Measurements from ENCODE around the gene C1QTNF9. TPM values are rescaled to one million over a fixed set of nuclear protein-coding genes. Genes with fewer than 3 reads are reported as not detected.

C1QTNF9 gene
- total RNA-seq, 1 donor from 2014 or later = not detected

DNA sequence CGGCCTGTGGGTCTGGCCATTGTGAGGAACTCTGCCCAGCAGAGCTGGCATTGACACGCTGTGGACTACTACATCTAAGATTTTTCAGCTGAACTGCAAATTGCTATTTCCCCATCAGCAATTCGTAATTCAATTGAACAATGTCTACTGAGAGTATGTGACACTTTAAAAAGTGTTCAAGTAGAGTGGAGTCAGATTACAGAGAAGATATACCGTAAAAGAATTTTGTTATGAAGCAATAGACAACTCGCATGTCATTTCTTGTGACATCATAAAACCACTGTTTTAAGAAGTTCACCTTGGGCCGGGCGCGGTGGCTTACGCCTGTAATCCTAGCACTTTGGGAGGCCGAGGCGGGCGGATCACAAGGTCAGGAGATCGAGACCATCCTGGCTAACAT lies 32.5 kb upstream of the C1QTNF9 start:
- no peaks in the 10 kb centered on the region for H3K36me3 ChIP-seq
- H3K4me1 ChIP-seq = peaks cover 11% of the 10 kb centered on the region
- H3K27ac ChIP-seq = no peak overlapping the region

DNA sequence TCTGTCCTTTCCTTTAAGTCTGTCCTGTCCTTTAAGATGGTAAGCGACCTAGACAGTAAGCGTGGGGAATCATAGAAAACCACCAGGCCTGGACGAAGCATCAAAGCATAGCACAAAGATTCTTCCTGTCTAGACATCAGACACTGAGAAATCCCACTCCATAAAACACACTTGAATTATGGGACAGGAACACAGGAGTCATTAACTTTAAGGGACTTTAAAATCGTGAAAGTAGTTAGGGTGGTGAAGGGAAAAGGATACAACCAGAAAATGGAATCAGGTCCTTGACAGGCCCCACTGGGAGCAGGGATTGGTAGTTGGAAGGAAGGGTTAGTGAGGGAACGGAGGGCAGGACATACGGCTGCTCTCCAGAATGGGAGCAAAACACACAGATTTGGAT lies 31.6 kb upstream of the C1QTNF9 start:
- DNase-seq (ENCODE audit: extremely low spot score in 2 of 2) = no peak
- H3K27ac ChIP-seq = no peak overlapping the region
- TF ChIP-seq POLR2A (IDR thresholded peaks at IDR 0.05) (no peak), POLR2AphosphoS5 (IDR thresholded peaks at IDR 0.05; ENCODE audit: insufficient read depth in 1 of 2, low read depth in 1 of 2) (no peak)
- no peak overlapping the region for H3K4me3 ChIP-seq
- intact Hi-C loops (cut with DNase I) = no loop called here
- peaks cover 2% of the 10 kb centered on the region for H3K4me1 ChIP-seq
- H3K9me3 ChIP-seq = no peaks in the 10 kb centered on the region
- no peaks in the 10 kb centered on the region for H3K36me3 ChIP-seq
- H3K27me3 ChIP-seq = no peaks in the 10 kb centered on the region

More for the DNA sequence above, 32.5 kb upstream of the C1QTNF9 start:
- no peaks in the 10 kb centered on the region for H3K27me3 ChIP-seq
- intact Hi-C loops (cut with DNase I) = no loop called here
- no peak for TF ChIP-seq POLR2AphosphoS5 (IDR thresholded peaks at IDR 0.05; ENCODE audit: insufficient read depth in 1 of 2, low read depth in 1 of 2)
- no peak for TF ChIP-seq CTCF (IDR thresholded peaks at IDR 0.05)
- no peak for TF ChIP-seq POLR2A (IDR thresholded peaks at IDR 0.05)
- H3K4me3 ChIP-seq = no peak overlapping the region
- no peaks in the 10 kb centered on the region for H3K9me3 ChIP-seq
- DNase-seq (ENCODE audit: extremely low spot score in 2 of 2) = no peak

DNA sequence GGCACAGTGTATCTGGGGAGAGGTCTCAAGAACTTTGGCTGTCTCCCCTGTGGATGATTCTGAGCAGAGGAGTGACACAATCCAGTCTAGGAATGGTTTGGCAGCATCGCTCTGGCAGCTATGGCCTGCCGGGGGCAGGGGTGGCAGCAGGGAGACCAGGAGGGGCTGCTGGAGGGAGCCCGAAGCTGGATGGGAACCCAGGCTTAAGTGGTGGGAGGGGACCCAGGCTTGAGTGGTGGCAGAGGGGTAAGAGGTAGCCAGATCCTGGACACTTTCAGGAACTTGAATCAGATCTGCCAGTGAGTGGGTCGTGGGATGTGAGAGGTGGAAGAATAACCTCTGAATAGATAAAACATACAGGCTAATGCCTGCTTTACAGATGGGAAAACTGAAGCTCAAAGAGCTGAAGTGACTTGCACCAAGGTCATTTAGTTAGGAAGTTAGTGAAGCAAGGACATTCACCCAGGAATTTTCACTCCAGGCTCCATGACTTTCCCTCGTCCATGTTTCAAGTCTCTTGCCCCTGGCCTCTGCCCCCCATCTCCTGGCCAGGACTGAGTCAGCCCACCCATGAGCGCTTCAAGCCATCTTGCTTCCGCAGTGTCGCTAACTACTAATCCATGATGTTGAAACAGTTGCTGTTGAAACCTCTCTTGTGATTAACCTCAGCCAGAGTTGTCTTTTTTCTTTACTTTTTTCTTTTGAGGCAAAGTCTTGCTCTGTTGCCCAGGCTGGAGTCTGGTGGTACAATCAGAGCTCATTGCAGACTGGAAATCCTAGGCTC lies 29.9 kb upstream of the C1QTNF9 start:
- TF ChIP-seq CTCF (IDR thresholded peaks at IDR 0.05) (no peak), POLR2A (IDR thresholded peaks at IDR 0.05) (no peak), POLR2AphosphoS5 (IDR thresholded peaks at IDR 0.05; ENCODE audit: insufficient read depth in 1 of 2, low read depth in 1 of 2) (no peak)
- Histone ChIP-seq H3K27me3 (no peaks in the 10 kb centered on the region), H3K27ac (no peak overlapping the region), H3K4me1 (no peaks in the 10 kb centered on the region), H3K9me3 (no peaks in the 10 kb centered on the region), H3K4me3 (no peak overlapping the region), H3K36me3 (no peaks in the 10 kb centered on the region)
- no peak for DNase-seq (ENCODE audit: extremely low spot score in 2 of 2)
- intact Hi-C loops (cut with DNase I) = no loop called here

GRCh38 chr13:24280720-24281119 lies 28.7 kb upstream of the C1QTNF9 start:
- no peak for DNase-seq (ENCODE audit: extremely low spot score in 2 of 2)
- Histone ChIP-seq H3K4me1 (no peaks in the 10 kb centered on the region), H3K36me3 (no peaks in the 10 kb centered on the region), H3K27me3 (no peaks in the 10 kb centered on the region), H3K27ac (no peak overlapping the region), H3K9me3 (no peaks in the 10 kb centered on the region), H3K4me3 (no peak overlapping the region)
- intact Hi-C loops (cut with DNase I) = no loop called here
- TF ChIP-seq POLR2AphosphoS5 (IDR thresholded peaks at IDR 0.05; ENCODE audit: insufficient read depth in 1 of 2, low read depth in 1 of 2) (no peak), CTCF (IDR thresholded peaks at IDR 0.05) (no peak), POLR2A (IDR thresholded peaks at IDR 0.05) (no peak)

DNA sequence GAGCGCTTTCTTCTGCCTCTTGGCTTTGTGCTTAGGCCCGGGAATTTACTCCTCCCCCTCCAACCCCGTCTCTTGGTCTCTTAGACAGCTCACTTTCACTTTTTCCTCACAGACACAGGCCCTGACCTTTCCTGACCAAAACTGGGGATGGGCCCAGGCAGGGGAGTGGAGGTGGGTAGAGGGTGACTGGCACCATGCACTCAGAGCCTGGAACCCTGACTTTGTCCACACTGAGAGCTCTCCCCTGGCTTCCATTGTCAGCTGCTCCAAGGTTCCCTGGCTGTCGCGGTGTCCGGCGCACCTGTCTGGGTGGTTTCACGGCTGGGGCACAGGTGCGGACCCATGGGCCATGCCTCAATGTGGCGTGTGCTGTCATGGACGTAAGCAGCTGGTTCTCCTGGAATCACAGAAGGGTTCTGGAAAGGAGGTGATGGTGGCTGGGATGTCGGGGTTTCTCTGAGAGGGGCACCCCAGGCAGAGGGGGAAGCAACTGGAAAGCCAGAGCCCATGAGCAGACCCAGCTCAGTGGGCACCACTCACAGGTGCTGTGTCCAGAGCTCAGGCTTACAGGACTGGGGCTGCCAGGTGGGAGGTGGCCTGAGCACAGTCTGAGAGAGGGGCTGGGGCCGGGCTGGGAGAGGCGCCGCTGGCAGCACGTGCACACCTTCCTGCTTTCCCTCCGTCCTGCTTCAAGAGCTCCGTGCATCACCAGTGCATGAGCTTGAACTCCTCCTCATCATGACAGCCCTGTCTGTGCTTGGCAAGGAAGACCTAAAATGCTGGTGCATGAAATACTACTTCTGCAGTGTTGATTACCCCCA lies 28.0 kb upstream of the C1QTNF9 start:
- Histone ChIP-seq H3K4me1 (no peaks in the 10 kb centered on the region), H3K27ac (no peak overlapping the region), H3K9me3 (no peaks in the 10 kb centered on the region), H3K4me3 (no peak overlapping the region), H3K27me3 (no peaks in the 10 kb centered on the region), H3K36me3 (peaks cover 0 to 7% of the 10 kb centered on the region in 2 donors)
- intact Hi-C loops (cut with DNase I) = no loop called here
- TF ChIP-seq POLR2A (IDR thresholded peaks at IDR 0.05) = no peak
- no peak for TF ChIP-seq CTCF (IDR thresholded peaks at IDR 0.05)
- no peak for TF ChIP-seq POLR2AphosphoS5 (IDR thresholded peaks at IDR 0.05; ENCODE audit: insufficient read depth in 1 of 2, low read depth in 1 of 2)
- no peak for DNase-seq (ENCODE audit: extremely low spot score in 2 of 2)
